GM19035 (cell line): Measurements from ENCODE around the gene LITAF.
"Not testable (repeated sequence)": the region's sequence is repeated elsewhere in the genome, so short reads cannot be mapped to it uniquely, and the experiment has no call there.

Experiments used
- ATAC-seq: cut with Tn5 transposase; IDR thresholded peaks from one replicate; pipeline ENCODE4 v1.9.1; 2021; ENCODE audit not compliant: unreplicated experiment

The LITAF gene

GRCh38 chr16:11576427-11577289 is 10.1 kb downstream of the LITAF start:
- no peak for ATAC-seq

DNA sequence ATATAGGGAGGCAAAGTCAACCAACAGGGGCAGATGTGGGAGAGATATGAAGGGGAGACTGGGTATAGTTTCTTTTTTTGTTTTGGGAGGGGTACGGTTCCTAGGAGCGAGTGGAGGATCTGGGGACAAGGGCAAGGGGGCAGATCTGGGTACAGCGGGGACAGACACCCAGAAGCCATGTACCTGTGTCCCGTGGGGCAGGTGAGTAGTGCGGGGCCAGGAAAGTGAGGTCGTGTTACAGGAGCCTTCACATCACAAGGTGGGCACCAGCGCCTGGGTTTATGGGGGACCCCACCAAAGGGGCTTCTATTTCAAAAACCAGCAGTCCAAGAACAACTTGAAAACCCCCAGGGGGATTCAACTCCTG is 11.5 kb downstream of the LITAF start:
- no peak for ATAC-seq

DNA sequence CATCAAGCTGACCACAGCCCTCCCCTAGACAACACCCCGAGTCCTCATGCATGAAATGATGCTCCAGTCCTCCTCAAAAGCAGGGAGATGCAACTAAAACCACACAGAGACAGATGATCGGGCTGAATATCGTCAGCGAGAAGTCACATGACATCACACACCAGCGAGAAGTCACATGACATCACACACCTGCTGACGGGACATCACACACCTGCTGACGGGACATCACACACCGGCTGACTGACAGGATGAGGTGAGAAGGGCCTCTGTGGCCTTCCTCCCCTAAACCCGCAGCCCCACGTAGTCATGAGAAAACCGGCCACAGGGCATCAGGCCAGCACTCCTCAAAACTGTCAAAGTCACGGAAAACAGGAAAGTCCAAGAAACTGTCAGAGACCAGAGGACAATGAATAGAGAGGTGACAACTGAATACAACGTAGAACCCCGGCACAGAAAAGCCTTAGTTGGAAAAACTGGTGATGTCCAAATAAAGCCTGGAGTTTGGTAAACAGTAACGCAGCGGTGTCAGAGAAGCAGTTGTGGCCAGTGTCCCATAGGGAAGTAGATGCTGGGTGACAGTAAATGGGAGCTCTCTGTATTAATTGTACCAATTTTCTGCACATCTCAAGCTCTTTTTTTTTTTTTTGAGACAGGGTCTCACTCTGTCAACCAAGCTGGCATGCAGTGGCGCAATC is 14.3 kb downstream of the LITAF start:
- no peak for ATAC-seq

- no peak for ATAC-seq
Observed at GRCh38 chr16:11571549-11571948, 15.2 kb downstream of the LITAF start.

DNA sequence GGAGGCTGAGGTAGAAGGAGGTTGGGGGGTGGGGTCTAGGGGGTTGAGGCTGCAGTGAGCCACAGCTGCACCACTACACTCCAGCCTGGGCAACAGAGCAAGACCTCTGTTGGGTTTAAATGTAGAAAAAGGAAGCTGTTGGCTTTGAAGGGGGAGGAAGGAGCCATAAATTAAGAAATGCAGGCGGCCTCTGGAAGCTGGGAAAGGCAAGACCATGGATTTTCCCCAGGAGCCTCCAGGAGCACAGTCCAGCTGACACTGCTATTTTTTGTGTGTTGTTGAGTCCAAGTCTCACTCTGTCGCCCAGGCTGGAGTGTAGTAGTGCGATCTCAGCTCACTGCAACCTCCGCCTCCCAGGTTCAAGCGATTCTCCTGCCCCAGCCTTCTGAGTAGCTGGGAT is 15.9 kb downstream of the LITAF start:
- no peak for ATAC-seq

GRCh38 chr16:11570258-11570657 is 16.5 kb downstream of the LITAF start:
- ATAC-seq = no peak

- no peak for ATAC-seq
Observed at GRCh38 chr16:11566398-11566797, 20.3 kb downstream of the LITAF start.

DNA sequence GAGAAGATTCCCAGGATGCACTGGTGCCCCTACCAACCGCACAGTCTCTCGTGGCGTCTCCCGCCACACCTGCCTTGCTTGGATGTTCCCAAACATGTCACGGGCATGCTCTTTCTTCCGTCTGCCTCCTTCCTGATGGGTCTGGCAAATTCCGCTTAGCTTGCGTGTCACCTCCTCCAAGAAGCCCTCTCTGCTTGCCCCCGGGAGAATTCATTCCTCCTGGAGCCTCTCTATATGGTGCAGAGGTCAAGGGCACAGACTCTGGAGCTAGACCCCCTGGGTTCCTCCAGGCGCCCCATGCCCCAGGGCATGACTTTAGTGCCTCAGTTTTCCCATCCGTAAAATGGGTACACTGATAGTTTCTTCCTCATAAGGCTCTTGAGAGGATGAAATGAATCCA is 21.1 kb downstream of the LITAF start:
- ATAC-seq = no peak

DNA sequence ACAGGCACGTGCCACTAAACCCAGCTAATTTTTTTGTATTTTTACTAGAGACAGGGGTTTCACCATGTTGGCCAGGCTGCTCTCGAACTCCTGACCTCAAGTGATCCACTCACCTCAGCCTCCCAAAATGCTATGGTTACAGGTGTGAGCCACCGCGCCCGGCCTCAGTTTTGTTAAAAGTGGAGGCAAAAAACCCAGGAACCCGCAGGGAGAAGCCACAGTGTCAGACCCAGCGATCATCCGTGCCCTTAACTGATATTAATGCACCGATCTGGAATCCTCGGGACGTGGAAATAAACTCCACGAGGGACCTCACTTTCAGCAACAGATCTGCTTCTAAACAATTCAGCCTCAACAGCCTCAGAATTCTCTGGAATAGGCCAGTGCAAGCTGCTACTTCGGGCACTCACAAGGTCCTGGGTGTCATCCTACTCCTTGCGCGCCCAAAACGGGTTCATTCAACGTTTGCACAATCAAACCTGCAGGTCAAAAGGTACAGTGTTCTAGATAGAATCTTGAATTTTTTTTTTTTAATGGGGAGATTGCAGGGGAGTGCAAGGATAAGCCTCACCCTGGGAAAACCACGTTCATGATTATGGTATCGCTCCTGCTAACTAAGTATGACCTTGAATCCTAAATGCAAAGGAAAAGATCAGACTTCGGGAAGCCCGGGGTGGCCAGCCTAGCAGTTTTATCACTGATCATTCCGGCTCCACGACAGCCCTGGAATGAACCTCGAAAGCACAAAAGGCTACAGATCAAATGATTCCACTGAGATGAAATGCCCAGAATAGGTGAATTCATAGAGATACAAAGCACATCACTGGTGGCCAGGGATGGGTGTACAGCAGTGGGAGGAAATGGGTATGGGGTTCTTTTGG is 22.4 kb downstream of the LITAF start:
- no peak for ATAC-seq

DNA sequence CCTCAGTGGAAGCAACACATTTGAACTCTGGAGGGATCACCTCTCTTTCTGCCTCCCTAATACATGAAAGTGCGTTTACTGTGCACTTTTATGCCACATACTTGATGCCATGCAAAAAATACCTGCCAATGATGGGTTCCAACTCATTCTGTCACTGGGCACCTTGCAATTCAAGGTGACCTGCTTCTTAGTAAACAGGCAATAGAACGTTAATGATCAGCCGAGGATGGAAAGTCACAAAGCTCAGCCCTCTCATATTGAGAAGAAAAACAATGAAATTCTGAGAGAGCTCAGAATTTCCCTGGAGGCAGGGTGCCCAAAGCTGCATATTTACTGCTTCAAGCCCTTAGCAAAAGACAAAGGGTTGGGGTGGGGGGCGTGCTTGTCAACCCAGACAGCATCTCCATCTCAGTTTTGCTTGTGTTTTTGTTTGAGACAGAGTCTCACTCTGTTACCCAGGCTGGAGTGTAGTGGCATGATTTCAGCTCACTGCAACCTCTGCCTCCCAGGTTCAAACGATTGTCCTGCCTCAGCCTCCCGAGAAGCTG is 23.2 kb downstream of the LITAF start:
- no peak for ATAC-seq

DNA sequence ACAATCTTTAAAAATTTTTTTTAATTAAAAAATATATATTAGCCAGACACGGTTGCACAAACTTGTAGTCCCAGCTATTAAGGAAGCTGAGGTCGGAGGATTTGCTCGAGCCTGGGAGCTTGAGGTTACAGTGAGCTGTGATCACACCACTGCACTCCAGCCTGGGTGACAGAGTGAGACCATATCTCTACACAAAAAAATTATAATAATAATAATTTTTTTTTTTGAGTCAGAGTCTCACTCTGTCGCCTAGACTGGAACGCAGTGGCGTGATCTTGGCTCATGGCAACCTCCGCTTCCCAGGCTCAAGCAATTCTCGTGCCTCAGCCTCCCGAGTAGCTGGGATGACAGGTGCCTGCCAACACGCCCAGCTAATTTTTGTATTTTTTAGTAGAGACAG is 23.8 kb downstream of the LITAF start:
- no peak for ATAC-seq

DNA sequence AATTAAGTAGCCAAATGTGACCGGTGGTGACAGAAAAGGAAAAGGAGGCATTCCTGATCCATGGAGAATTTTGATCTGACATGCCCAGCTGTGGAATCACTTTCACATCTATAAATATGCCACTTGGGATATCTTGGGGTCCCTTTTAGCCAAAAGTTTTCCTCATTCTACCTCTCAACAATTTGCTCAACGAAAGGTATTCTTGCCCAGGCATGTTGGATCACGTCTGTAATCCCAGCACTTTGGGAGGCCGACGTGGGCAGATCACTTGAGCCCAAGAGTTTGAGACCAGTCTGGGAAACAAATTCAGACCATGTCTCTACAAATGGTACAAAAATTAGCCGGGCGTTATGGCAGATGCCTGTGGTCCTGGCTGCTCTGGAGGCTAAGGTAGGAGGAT is 24.3 kb downstream of the LITAF start:
- ATAC-seq = no peak

GRCh38 chr16:11561856-11562255 is 24.9 kb downstream of the LITAF start:
- ATAC-seq = no peak

DNA sequence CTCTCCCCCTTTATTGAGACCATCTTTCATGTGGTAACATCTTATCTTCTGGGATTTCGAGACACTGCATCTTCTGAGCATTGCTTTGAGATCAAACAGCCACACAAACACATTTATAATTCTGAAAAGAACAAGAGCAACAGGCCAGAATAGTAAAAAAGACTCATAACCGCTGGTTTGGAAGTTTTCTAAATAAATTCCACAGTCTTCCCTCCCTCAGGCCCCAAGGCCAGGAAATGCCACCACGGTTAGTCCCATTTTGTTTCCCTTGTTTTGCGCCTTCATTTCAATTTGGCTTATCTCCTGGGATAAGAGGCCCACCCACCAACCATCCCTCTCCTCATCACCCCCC is 25.3 kb downstream of the LITAF start:
- no peak for ATAC-seq

DNA sequence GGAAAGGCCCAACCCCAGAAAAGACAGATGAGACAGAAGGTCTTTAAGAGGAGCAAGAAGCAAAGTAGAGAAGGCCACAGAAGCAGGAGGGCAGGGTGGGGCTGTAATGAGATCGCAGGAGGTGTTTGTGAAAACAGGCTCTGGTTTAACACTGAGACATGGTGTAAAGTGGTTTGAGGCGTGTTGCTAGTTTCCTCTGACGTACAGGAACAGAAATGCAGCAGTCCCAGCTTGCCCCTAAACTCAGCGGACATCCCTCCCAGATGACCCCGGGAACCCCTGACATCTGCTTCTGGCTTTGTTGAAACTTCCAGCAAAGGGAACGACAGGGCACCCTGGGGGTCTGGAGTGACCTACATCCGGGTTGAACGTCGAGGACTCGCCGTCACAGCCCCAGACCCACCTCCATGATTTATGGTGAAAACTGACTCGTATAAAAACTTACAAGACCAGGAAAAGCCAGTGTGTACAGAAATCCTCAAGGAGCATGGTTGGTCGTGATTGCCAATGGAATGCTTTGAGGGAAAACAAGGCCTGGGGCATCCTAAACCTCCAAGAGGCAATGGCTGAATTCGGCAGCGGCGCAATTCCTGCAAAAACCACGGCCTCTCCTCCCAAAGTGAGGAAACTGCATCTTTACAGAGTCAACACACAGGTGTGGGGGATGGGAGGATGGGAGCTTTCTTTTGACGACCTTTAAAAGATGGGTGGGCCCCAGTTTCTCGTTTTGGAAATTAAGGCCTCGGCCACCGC is 25.8 kb downstream of the LITAF start:
- no peak for ATAC-seq

GRCh38 chr16:11558308-11558823 is 28.4 kb downstream of the LITAF start:
- not testable (repeated sequence) for ATAC-seq

DNA sequence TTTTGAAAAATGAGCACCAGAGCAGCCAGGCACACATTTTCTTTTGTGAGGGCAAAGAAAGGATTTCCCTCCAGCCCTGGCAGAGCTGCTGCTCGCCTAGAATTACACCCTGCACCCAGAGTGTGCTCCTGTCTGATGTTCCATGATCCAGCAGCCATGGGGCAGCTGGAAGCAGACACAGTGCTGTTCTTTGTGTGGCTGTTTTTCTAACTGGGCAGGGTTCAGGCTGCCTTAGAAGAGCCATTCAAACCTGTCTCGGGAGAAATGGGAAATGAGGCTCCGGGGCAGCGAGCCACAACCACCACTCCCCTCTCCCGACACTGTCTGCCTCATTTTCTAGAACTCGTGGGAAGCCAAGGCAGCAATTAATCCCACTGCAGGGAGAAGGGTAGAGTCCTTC is 28.9 kb downstream of the LITAF start:
- no peak for ATAC-seq

- ATAC-seq = no peak
Observed at GRCh38 chr16:11556945-11557720, 29.6 kb downstream of the LITAF start.

DNA sequence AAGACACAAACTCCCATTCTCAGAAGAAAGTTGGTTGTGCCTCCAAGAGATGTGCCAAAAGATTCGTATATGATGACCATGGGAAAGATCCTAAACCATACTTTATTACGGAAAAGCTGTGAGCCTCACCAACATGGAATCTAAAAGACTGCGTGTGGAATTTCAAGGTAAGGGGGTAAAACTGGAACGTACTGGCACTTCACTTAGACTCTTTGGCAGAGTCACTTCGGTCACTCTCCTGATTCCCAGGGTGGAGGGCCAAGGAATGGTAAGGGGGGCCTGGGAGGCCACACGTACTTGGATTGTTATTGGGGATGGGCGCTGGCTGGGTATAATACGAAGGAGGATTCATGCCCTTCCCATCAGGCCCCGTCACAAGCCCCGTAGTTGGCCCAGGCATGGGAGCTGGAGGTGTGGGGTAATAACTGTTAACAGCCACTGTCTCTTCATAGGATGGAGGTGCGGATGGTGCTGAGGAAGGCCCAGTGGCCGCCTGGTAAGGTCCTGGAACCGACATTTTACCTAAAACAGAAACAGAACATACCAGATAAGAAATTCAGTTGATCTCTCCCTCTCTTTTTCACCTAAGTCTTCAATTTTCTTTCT is 30.4 kb downstream of the LITAF start:
- no peak for ATAC-seq
